Effector memory CD4-positive, alpha-beta T cell (primary cell): Measurements from ENCODE around the gene GPR37L1.

Source experiments
- DNase-seq, 3 donors: peaks; one replicate each; pipeline ENCODE4 v3.0.0-alpha.2; 2020
- H3K27ac ChIP-seq: 2 replicates; pipeline ENCODE4 v1.7.0; 2013; ENCODE audit warnings: mild to moderate bottlenecking, low read length, moderate library complexity; ENCODE audit not compliant: insufficient read depth, poor library complexity, severe bottlenecking
- H3K27me3 ChIP-seq: replicated peaks from 2 replicates; pipeline ENCODE4 v1.7.0; 2013; ENCODE audit warnings: mild to moderate bottlenecking, low read length; ENCODE audit not compliant: insufficient read depth, control insufficient read depth, poor library complexity, severe bottlenecking
- H3K36me3 ChIP-seq: 2 replicates; pipeline ENCODE4 v1.7.0; 2013; ENCODE audit warnings: mild to moderate bottlenecking, low read length, moderate library complexity; ENCODE audit not compliant: control insufficient read depth, insufficient read depth
- H3K4me1 ChIP-seq: 2 replicates; pipeline ENCODE4 v1.7.0; 2013; ENCODE audit warnings: low read length, mild to moderate bottlenecking; ENCODE audit not compliant: control insufficient read depth, insufficient read depth, poor library complexity, severe bottlenecking
- H3K4me3 ChIP-seq: 2 replicates; pipeline ENCODE4 v1.7.0; 2013; ENCODE audit warnings: low read length, low read depth, mild to moderate bottlenecking; ENCODE audit not compliant: insufficient read depth, poor library complexity, severe bottlenecking
- H3K9me3 ChIP-seq: 2 replicates; pipeline ENCODE4 v1.7.0; 2013; ENCODE audit warnings: mild to moderate bottlenecking, low read length, moderate library complexity; ENCODE audit not compliant: control insufficient read depth

The GPR37L1 gene

DNA sequence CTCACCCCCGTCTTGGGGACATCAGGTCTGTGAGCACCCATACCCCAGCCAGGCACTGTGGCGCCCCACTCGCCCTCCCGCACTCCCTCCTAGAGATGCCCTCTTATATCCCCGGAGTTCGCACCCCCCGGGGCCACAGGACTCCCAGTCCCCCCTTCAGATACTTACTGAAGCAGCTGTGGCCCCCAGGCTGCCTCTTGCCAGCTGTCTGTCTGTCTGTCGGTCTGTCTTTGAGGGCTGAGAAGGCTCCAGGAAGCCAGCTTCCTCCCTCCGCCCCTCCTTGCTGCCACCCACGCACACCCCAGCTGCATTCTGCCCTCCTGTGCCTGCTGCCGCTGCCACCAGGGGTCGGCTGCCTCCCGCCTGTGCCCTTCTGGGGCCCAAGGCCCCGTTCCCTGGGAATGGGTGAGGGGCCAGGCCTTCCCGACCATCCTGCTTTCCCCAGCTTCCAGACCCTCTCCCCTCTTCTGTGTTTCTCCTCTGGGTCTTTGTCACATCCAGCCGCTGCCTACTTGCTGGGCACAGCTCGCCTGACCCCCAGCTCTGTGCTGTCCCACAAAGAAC is 37.7 kb downstream of the GPR37L1 start, which contains the start of gene PTPN7:
Gene PTPN7 (minus strand): TSS at position 226 of the 564 bp plus-strand sequence. CDS start 1,200 bp downstream, outside the sequence.
- Histone ChIP-seq H3K27ac (peak within 1 kb of the TSS; percentile 88), H3K36me3 (peaks cover 22% of the 10 kb centered on the region), H3K27me3 (no peaks in the 10 kb centered on the region), H3K4me3 (peak within 1 kb of the TSS; percentile 65), H3K9me3 (no peaks in the 10 kb centered on the region), H3K4me1 (peaks cover 83% of the 10 kb centered on the region)
- DNase-seq, result peak; percentile 56 to 61 (median 59)

DNA sequence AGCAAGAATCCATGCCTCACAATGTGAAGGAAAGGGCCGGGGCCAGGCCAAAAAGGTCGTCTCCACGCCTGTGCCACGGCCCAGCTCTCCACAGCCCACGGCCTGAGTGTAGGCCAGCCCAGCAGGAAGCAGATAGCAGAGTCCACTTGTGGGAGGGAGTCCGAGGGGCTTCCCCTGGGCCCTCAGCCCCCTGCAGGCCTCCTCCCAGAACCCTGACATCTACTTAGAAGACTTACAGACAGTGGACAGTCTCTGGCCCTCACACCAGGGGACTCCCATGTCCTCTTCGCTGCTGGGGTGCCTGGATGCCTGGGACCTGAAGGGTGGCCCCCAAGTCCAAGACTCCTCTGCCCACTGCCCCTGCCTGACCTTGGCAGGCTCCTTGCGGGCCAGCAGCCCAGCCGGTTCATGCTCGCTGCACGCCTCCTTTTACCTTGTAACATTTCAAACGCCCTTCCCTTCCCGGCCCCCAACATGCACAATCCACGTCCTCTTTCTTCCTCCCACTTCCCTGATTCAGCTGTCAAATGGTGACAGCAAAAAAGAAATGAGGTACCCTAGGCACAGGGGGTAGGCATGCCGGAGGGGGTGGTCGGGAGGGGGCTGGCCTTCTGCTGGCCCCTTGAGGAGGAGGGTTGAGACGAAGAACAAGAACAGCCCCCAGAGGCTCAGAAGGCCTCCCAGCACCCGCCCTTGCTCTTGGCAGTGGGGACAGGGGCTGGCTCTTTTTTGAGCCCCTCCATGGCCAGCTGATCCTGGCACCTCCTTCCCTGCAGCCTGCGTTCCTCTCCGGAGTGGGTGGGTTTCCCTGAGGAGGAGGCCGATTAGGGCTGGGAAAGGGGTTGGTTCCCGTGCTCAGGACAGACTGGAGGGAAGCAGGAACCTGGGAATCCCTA is 38.7 kb downstream of the GPR37L1 start:
- Histone ChIP-seq H3K4me1 (peaks cover 88% of the 10 kb centered on the region), H3K36me3 (peaks cover 13% of the 10 kb centered on the region), H3K27me3 (no peaks in the 10 kb centered on the region), H3K4me3 (peak overlapping the region; percentile 65), H3K27ac (peak overlapping the region; percentile 88), H3K9me3 (no peaks in the 10 kb centered on the region)
- DNase-seq, result no peak

DNA sequence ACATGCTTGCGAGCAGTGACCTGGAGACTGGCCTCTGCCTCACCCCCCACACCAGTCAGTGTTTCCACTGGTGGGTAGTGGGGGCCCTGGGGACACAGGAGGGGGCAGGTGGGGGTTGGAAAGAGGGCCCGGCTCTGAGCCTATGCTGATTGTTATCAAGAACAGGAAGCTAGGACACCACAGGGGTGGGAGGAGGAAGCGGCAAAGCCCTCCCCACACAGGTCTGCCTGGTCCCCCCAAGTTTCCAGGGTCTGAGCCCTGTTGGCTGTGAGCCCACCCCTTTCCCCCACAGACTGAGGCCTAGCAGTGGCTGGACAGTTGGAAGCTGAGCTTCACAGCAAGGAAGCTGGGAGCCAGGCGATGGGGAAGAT is 39.3 kb downstream of the GPR37L1 start:
- Histone ChIP-seq H3K9me3 (no peaks in the 10 kb centered on the region), H3K4me3 (peak overlapping the region; percentile 65), H3K27me3 (no peaks in the 10 kb centered on the region), H3K27ac (peak overlapping the region; percentile 88), H3K4me1 (peaks cover 81% of the 10 kb centered on the region), H3K36me3 (peaks cover 6% of the 10 kb centered on the region)
- DNase-seq, result peak; percentile 34 to 55 (median 42)

DNA sequence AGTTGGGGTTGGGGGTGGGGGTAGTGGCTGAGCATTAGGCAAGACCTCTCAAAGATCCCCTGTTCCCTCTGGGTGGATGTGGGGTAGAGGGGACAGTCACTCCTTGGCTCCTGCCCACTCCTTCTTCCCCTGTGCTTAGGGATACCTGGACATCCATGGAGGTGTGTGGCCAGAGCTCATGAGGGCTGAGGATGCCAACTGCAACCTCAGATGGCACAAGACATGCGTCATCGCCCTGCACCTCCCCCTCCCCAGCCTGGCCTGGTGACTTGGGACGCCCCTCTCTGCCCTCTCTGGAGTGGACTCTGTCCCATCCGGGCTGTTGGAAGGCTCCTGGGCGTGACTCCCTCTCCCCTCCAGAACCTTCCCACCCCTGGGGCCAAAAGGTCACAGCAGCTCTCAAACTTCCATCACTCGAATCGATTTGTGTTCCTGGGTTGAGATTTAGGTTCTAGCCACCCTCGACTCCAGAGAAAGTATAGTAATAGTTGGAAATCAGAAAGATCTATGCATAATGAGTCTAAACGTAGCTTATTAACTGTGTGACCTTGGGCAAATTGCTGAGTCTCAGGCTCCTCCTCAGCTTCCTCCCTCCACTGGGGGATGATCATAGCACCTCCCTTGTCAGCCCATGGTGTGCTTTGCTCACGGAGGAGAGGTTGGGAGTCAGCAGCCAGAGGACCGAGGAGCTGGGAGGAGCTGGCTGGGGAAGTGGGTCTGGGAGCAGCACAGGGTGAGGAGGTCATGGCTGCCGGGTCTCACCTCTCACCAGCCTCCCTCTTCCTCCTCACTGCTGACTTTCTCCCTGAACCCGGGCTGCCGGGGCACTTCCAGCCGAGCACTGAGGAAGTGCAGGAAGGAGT is 39.9 kb downstream of the GPR37L1 start:
- H3K4me3 ChIP-seq, result peak overlapping the region; percentile 65
- peaks cover 77% of the 10 kb centered on the region for H3K4me1 ChIP-seq
- H3K36me3 ChIP-seq, result peaks cover 2% of the 10 kb centered on the region
- DNase-seq, result peak in 1 of 3 donors; percentile 24
- H3K9me3 ChIP-seq, result no peaks in the 10 kb centered on the region
- no peaks in the 10 kb centered on the region for H3K27me3 ChIP-seq
- H3K27ac ChIP-seq, result peak overlapping the region; percentile 88

DNA sequence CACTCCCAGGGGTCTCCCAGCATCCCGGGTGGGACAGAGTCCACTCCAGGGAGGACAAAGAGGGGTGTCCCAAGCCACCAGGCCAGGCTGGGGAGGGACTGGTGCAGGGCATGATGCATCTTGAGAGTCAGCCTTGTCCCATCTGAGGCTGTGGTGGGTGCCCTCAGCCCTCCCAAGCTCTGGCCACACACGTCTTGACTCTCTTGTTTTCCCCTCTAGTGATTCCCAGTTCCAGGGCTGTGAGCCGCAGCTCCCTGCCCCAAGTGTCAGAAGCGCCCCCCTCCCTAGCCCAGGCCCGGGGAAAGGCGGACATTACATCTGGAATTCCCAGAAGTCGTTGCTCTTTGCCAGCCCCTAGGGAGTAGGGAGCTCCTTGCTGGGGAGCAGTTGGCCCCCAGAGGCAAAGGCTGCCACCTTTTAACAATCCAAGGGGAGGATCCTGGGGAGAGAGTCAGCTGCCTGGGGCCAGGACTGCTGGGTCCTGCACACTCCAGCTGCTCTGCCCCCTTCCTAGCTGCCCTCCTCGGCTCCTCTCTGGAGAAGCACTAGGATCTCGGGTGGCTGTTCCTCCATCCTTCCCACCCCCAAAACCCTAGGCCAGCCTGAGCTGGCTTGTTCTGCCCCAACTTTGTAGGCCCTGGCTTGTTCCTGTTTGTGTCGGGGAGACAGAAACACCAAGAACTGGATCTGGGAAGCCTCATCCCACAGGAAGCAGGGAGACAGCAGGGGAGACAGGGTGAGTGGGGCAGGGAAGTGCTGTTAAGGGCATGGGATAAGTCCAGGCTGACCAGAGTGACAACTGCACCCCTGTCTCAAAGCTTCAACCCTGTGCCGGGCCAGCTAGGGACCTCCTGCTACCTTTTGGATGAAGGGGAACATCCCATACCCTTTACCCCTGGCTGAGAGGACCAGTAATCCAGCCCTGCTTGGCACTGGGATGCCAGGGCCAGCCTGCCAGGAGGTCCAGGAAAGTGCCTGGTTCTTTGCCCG is 40.9 kb downstream of the GPR37L1 start:
- DNase-seq, result no peak
- no peaks in the 10 kb centered on the region for H3K36me3 ChIP-seq
- H3K9me3 ChIP-seq, result no peaks in the 10 kb centered on the region
- H3K27ac ChIP-seq, result peak overlapping the region; percentile 88
- peak overlapping the region; percentile 26 for H3K4me3 ChIP-seq
- H3K4me1 ChIP-seq, result peaks cover 69% of the 10 kb centered on the region
- H3K27me3 ChIP-seq, result no peaks in the 10 kb centered on the region

DNA sequence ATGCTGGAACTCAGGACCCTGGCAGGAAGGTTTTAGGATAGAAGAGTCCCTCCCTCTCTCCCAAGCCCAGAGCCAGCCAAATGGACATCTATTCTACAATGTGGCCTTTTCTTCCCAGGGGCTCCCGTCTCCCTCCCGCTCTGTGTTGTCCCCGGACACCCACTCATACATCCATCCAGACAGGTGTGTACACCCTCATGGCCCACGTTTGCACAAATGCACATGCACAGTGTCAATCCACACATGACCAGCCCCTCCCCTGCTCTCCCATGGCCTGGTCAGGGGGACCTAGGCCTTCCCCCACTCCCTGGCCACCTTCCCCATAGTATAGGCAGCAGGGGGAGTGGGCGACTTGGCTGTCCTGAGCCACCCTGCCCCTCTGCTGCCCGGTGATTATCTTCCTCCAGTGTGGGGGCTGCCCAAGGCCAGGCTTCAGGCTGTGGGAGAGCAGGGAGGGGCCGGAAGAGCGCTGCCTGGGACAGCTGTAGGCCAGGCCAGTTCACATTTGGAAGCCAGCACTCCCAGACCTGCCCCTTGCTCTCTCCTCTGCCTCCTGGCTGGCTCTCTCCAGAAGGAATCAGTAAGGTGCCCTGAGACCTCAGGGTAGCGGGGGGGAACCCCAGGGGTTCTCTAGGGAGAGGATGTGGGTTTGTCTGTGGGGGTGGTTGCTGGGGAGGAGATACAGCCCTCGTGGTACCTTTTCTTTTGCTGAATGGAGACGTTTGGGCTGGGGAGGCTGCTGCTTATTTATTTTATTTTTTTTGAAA is 41.7 kb downstream of the GPR37L1 start:
- Histone ChIP-seq H3K4me3 (peak overlapping the region; percentile 42), H3K36me3 (no peaks in the 10 kb centered on the region), H3K4me1 (peaks cover 60% of the 10 kb centered on the region), H3K9me3 (no peaks in the 10 kb centered on the region), H3K27ac (peak overlapping the region; percentile 51), H3K27me3 (no peaks in the 10 kb centered on the region)
- peak; percentile 75 to 80 (median 75) for DNase-seq

DNA sequence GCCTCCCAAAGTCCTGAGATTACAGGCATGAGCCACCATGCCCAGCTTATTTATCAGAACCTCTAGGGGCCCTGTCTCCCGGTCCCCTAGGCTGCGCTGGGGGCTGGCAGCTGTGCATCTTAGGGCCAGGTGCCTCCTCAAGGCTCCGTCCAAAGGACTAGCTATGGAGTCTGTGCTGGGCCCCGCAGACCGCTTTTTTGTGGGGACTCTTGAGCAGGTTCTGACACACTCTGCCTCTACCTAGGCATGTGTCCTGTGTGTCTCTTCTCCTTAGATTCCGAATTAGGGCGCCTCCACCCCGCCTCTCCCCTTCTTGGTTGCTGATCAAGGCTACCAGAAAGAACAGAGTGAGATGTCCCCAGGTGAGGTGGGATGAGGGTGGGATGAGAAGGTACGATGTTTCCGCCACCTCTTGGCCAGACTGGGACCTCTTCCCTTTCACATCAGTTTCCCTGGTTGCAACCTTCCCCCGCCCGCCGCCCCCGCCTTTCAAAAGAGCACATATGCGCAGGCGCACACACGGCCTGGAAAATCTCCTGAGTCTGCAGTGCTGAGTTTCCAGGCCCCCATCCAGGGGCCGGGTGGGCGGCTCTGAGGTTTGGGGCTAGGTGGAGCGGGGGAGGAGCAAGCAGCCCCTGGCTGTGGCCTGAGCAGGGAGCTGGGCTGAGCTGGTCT is 42.7 kb downstream of the GPR37L1 start:
- Histone ChIP-seq H3K27ac (peak overlapping the region; percentile 51), H3K4me1 (peaks cover 56% of the 10 kb centered on the region), H3K4me3 (peak overlapping the region; percentile 42), H3K36me3 (no peaks in the 10 kb centered on the region), H3K9me3 (no peaks in the 10 kb centered on the region), H3K27me3 (no peaks in the 10 kb centered on the region)
- peak in 1 of 3 donors; percentile 30 for DNase-seq

DNA sequence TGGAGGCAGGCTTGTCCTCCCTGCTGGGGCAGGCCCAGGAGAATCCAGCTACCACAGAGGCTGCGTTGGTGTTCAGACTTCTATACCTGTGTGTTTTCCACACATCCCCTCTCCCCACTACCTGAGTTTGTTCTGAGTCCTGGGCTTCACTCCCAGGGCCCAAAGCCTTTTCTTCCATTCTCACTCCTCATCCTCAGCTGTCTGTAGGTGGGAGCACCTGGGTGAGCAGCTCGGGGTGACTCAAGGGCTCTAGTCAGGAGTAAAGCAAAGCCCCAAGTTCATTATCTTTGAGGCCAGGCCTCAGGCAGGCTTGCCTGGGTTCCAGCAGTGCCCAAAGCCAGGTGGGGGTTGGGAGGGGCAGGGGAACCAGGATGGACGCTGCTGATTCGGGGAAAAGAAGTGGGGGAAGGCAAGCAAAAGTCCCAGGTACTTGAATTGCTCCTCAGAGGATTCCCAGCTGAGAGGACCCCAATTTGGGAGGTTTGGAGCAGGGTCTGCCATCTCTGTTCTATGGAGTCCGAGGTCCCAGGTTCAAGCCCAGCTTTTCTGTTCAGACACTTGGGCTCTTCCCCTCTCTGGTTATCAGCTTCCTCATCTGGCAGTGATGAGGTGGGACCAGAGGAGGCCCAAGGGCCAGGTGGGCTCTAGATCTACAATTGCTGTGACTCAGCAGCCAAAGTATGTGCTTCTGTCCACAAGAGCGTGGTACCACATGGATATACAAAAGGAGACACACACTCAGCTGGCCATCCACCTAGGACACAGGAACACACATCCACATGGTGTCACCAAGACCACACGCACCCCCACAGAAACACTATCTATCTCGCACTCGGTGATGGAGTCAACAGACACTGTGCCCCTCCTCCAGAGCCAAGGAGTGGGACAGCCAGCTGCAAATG is 43.5 kb downstream of the GPR37L1 start:
- no peak for DNase-seq
- no peak overlapping the region for H3K4me3 ChIP-seq
- no peaks in the 10 kb centered on the region for H3K27me3 ChIP-seq
- H3K27ac ChIP-seq, result peak overlapping the region; percentile 51
- H3K36me3 ChIP-seq, result no peaks in the 10 kb centered on the region
- H3K9me3 ChIP-seq, result no peaks in the 10 kb centered on the region
- H3K4me1 ChIP-seq, result peaks cover 51% of the 10 kb centered on the region
